ENCODE data around the gene ZNF814.

DNA sequence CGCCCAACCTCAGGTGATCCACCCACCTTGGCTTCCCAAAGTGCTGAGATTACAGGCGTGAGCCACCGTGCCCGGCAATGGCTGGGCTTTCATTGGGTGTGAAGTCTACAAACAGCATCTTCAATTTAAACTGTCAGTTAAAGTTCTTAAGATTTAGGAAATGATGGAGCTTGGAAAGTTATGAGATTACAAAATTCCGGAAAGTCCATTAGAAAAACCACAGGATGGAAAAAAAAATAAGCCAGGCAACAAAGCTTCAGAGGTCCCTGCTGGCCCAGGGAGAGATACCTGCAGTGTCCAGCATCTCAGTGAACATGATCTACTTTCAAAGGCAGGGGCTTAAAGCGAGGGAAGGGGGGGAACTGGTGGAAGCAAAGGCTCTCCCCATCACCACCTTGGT, 63.3 kb downstream of the ZNF814 start:
- TF ChIP-seq CTCF (tag by site-specific recombination; IDR thresholded peaks at IDR 0.05) = no peak
- TF ChIP-seq ZNF530 (tag by site-specific recombination; IDR thresholded peaks at IDR 0.05; ENCODE audit: low read depth) = no peak
- TF ChIP-seq REPIN1 (tag by site-specific recombination; IDR thresholded peaks at IDR 0.05; ENCODE audit: low read depth) = no peak
- TF ChIP-seq ZNF175 (tag by site-specific recombination; IDR thresholded peaks at IDR 0.05) = no peak
- no peak for TF ChIP-seq ZNF140 (tag by site-specific recombination; IDR thresholded peaks at IDR 0.05)
- TF ChIP-seq ZIC2 (tag by site-specific recombination; IDR thresholded peaks at IDR 0.05) = no peak
- TF ChIP-seq SP7 (tag by site-specific recombination; IDR thresholded peaks at IDR 0.05) = no peak
- TF ChIP-seq, protein P1, sequence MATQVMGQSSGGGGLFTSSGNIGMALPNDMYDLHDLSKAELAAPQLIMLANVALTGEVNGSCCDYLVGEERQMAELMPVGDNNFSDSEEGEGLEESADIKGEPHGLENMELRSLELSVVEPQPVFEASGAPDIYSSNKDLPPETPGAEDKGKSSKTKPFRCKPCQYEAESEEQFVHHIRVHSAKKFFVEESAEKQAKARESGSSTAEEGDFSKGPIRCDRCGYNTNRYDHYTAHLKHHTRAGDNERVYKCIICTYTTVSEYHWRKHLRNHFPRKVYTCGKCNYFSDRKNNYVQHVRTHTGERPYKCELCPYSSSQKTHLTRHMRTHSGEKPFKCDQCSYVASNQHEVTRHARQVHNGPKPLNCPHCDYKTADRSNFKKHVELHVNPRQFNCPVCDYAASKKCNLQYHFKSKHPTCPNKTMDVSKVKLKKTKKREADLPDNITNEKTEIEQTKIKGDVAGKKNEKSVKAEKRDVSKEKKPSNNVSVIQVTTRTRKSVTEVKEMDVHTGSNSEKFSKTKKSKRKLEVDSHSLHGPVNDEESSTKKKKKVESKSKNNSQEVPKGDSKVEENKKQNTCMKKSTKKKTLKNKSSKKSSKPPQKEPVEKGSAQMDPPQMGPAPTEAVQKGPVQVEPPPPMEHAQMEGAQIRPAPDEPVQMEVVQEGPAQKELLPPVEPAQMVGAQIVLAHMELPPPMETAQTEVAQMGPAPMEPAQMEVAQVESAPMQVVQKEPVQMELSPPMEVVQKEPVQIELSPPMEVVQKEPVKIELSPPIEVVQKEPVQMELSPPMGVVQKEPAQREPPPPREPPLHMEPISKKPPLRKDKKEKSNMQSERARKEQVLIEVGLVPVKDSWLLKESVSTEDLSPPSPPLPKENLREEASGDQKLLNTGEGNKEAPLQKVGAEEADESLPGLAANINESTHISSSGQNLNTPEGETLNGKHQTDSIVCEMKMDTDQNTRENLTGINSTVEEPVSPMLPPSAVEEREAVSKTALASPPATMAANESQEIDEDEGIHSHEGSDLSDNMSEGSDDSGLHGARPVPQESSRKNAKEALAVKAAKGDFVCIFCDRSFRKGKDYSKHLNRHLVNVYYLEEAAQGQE (tag by site-specific recombination; IDR thresholded peaks at IDR 0.05) = no peak
- TF ChIP-seq YY1 (tag by site-specific recombination; IDR thresholded peaks at IDR 0.05) = no peak
- TF ChIP-seq, protein P2, sequence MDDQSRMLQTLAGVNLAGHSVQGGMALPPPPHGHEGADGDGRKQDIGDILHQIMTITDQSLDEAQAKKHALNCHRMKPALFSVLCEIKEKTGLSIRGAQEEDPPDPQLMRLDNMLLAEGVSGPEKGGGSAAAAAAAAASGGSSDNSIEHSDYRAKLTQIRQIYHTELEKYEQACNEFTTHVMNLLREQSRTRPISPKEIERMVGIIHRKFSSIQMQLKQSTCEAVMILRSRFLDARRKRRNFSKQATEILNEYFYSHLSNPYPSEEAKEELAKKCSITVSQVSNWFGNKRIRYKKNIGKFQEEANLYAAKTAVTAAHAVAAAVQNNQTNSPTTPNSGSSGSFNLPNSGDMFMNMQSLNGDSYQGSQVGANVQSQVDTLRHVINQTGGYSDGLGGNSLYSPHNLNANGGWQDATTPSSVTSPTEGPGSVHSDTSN (CRISPR knock-in tag; IDR thresholded peaks at IDR 0.05) = no peak
- TF ChIP-seq ZNF692 (tag by site-specific recombination; IDR thresholded peaks at IDR 0.05) = no peak

Measured in HEK293 (cell line).